DND-41 (cell line): ENCODE results near the gene TIMD4.

Experiments used
- CTCF ChIP-seq: IDR thresholded peaks from 2 replicates; pipeline ENCODE4 v1.5.1; 2012; ENCODE audit warnings: borderline replicate concordance, low read length, moderate library complexity, mild to moderate bottlenecking; ENCODE audit not compliant: poor library complexity, severe bottlenecking; ENCODE audit errors: extremely low read depth
- EZH2 ChIP-seq: IDR thresholded peaks from 3 replicates; pipeline ENCODE4 v1.6.1; 2012; ENCODE audit warnings: borderline replicate concordance, low read depth, mild to moderate bottlenecking, moderate library complexity, low read length, inconsistent platforms; ENCODE audit not compliant: severe bottlenecking

GRCh38 chr5:156984064-156984463, 21.0 kb upstream of the TIMD4 start:
- TF ChIP-seq CTCF = no peak
- no peak for TF ChIP-seq EZH2
